ENCODE results near the gene ENOSF1.

ENOSF1 gene

DNA sequence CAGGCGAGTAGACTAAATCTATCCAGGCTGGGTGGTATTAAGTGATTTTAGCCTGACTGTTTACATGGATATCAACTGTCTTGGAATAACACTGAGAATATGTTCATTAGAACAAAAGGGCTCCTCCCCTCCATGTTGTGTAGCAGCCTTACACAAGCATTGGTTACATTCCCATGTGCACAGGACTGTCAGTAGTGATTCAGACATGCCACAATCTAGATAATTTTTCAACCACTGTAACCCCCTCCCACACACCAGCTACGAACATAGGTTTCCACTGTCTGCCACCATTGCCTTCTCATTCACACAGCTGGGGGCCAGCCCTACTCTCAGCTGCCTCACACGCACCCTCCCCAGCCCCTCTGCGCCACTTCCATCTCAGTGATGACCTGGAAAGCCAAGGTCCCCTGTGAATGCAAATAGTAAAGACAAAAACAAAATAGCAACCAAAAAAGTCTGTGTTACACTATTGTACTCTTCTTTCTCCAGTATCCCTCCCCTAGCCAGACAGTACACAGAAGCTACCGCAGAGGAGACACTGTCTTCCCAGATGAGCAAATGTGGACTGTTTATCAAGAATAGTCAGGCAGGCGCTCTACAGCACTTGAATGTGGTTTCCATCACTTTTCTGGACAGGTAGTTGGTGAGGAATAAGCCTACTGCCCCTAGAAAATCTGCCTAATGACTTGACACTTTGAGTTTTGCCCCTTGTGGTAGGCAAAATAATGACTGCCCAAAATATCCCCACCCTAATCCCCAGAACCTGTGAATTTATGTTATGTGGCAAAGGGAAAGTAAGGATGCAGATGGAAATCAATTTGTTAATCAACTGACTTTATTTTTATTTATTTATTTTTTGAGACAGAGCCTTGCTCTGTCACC, 82.9 kb downstream of the ENOSF1 start:
- no peak for DNase-seq

DNA sequence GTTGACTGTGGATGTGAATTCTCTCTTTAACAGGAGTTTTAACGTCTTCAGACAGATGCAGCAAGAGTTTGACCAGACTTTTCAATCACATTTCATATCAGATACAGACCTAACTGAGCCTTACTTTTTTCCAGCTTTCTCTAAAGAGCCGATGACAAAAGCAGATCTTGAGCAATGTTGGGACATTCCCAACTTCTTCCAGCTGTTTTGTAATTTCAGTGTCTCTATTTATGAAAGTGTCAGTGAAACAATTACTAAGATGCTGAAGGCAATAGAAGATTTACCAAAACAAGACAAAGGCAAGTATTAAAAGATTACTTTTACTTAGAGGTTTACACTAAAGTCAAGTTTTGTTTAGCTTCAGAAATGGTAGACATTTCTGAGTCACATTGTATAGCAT, 85.2 kb downstream of the ENOSF1 start:
- no peak for DNase-seq

DNA sequence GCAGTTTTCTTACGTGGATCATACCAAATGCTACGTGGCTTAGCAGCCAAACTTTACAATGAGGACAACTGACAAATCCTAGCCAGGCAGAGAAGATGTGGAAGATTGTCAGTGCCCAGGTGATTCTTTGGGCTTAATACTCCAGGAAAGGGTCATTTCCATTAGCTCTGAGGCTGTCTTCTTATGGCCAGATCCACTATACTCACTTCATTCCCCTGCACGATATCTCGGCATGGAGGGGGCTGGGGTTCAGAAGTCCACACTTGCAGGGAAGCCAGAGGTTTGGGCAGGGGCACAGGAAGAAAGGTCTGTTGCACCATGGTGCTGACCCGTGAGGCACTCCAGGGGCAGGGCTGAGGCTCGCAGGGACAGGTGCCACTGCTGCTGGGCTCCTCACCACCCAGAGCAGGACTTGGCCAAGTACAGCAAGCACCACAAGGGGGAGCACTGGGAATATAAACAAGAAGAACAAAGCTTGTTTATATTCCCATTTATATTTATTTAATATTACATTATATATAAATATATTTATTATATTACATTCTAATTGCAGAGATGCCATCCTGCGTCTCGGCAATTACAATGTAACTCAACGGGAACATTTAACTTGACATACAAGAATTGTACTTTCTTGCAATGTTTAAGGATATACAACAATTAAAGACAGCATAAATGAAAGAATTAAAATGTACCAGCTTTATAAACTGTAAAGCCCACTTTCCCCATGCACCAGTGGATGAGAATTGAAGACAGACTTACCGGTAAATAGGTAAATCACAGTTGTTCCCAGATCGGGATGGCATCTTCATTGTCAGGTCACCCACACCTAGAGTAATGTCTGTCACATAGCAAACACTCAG, 88.4 kb downstream of the ENOSF1 start:
- peak; percentile 71 for DNase-seq

DNA sequence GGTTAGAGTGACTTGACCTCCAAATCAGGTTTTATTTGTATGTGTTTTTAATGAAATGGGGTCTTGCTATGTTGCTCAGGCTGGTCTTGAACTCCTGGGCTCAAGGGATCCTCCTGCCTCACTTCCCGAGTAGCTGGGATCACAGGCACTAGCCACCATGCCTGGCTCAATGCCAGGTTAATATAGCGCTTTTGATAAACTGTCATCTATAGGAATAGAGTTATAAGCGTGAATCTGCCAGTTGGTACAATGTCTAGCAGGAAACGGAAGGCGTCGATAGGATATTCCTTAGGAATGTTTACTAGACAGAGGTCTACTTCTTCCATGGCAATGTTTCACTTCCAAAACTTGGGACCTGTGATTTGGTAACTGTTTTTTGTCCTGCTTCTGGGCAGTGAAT, 90.1 kb downstream of the ENOSF1 start:
- DNase-seq = no peak

DNA sequence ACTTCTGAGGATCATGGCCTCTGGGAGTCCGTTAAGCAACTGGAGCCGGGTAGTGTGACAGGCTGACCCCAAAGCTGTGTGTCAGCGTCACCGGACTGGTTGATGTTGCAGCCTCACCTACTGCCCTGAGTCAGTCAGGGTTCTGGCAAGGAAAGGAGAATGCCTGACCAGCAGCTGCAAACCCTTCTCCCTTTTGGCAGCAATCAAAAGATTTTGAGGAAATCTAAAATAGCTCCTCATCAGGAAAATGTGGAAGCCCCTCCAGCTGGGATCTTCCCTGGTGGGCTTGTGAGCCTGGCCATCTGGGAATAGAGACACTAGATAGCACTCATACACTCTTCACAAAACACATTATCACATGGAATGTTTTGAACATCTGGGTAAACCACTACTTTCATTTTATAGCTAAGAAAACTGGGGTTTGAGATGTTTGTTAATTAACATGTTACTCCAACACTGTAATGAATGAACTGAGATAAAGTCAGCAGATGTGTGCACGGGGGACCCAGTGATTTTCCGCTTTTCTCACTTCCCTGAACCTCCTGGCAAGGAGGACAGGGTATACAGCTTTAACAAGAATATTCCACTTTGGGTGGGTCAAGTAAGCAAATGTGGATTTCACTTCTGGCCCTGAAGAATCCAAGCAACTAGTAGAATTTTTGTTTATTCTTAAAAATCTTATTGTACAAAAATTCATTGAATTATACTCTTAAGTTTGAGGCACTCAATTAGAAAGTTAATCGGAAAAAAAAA, 91.0 kb downstream of the ENOSF1 start:
- no peak for DNase-seq

Data from activated CD4-positive, alpha-beta T cell treated with anti-CD3 and anti-CD28 coated beads, Interleukin-2, Interleukin-6, amounts not matched to agents 100 ng/mL and 50 ng/mL, durations not matched to agents 16 hours and 8 hours (primary cell).